Uterus (tissue), 4 donors: Measurements from ENCODE around the gene PLAAT5. TPM values are rescaled to one million over a fixed set of nuclear protein-coding genes. Genes with fewer than 3 reads are reported as not detected.

Experiments used
- DNase-seq, 2 donors: peaks; one replicate each; pipeline ENCODE4 v3.0.0-alpha.2; 2019 to 2020
- H3K27ac ChIP-seq, 2 donors: fragments of 200-600 bp; sonication (generic); 1 replicate in 1 of 2; 2 replicates in 1 of 2; pipeline ENCODE4 v1.5.1; 2016 to 2018
- H3K27me3 ChIP-seq, 2 donors: fragments of 200-600 bp; sonication (generic); one replicate each; pipeline ENCODE4 v1.5.1; 2018 to 2019; ENCODE audit warnings: control low read depth in 1 of 2
- H3K36me3 ChIP-seq, 2 donors: fragments of 200-600 bp; sonication (generic); one replicate each; pipeline ENCODE4 v1.5.1; 2019; ENCODE audit warnings: control low read depth in 1 of 2
- H3K4me1 ChIP-seq, 2 donors: fragments of 200-600 bp; sonication (generic); one replicate each; pipeline ENCODE4 v1.5.1; 2018 to 2019; ENCODE audit warnings: control low read depth in 1 of 2
- H3K4me3 ChIP-seq, 2 donors: fragments of 200-600 bp; sonication (generic); 1 replicate in 1 of 2; 2 replicates in 1 of 2; pipeline ENCODE4 v1.5.1; 2018 to 2019; ENCODE audit warnings: mild to moderate bottlenecking in 1 of 2
- H3K9me3 ChIP-seq, 2 donors: fragments of 200-600 bp; sonication (generic); one replicate each; pipeline ENCODE4 v1.5.1; 2019; ENCODE audit warnings: control low read depth in 1 of 2
- CTCF ChIP-seq, 4 experiments: fragments of 200-600 bp in 2 of 4; fragments of 450-650 bp in 2 of 4; sonication (generic) in 2 of 4; IDR thresholded peaks; one replicate each; pipeline ENCODE4 v1.5.1; 2016 to 2019; ENCODE audit warnings: antibody characterized with exemption in 4 of 4, mild to moderate bottlenecking in 2 of 4, moderate library complexity in 1 of 4
- POLR2A ChIP-seq, 2 donors: fragments of 450-650 bp; IDR thresholded peaks; one replicate each; pipeline ENCODE4 v1.6.1; 2016; ENCODE audit warnings: antibody characterized with exemption in 2 of 2, mild to moderate bottlenecking in 1 of 2, moderate library complexity in 1 of 2
- intact Hi-C: fragments of 100-400 bp; cut with DNase I; formaldehyde crosslinking; loops from one replicate; pipeline ENCODE4 v1.15.1; 2023; ENCODE audit warnings: low total_unique reads
- total RNA-seq, 4 donors: library from RNA; depleted of rRNA in 3 of 4; stranded (reverse); fragments of >200 nt in 3 of 4; gene quantifications; one replicate each; pipeline versions ENCODE4 v1.1.0 to v1.2.4, GENCODE V29; 2014 to 2023
- donor health status: DM: yes; HTN: yes; CAD: no.

Gene PLAAT5
- total RNA-seq, 4 donors from 2014 or later, result 0.29 to 4.2 (median 3.7) TPM; not detected in 1

- no peaks in the 10 kb centered on the region for H3K27me3 ChIP-seq
- no peaks in the 10 kb centered on the region for H3K36me3 ChIP-seq
- intact Hi-C loops, result no loop called here
- no peaks in the 10 kb centered on the region for H3K4me1 ChIP-seq
- H3K9me3 ChIP-seq, result peaks cover 0 to 3% of the 10 kb centered on the region in 2 donors
- H3K4me3 ChIP-seq, result no peak overlapping the region
- no peak for TF ChIP-seq CTCF (IDR thresholded peaks at IDR 0.05)
- TF ChIP-seq POLR2A (IDR thresholded peaks at IDR 0.05), result no peak
- no peak overlapping the region for H3K27ac ChIP-seq
- DNase-seq, result no peak
These were observed 29.7 kb upstream of the PLAAT5 start for GRCh38 chr11:63520606-63521170.

GRCh38 chr11:63518548-63518947 lies 27.6 kb upstream of the PLAAT5 start:
- no peak overlapping the region for H3K27ac ChIP-seq
- intact Hi-C loops, result no loop called here
- H3K36me3 ChIP-seq, result no peaks in the 10 kb centered on the region
- no peak for DNase-seq
- H3K27me3 ChIP-seq, result no peaks in the 10 kb centered on the region
- no peaks in the 10 kb centered on the region for H3K4me1 ChIP-seq
- TF ChIP-seq CTCF (IDR thresholded peaks at IDR 0.05) (no peak), POLR2A (IDR thresholded peaks at IDR 0.05) (no peak)
- peaks cover 0 to 3% of the 10 kb centered on the region in 2 donors for H3K9me3 ChIP-seq
- H3K4me3 ChIP-seq, result no peak overlapping the region

- no peaks in the 10 kb centered on the region for H3K27me3 ChIP-seq
- H3K9me3 ChIP-seq, result no peaks in the 10 kb centered on the region
- H3K4me1 ChIP-seq, result no peaks in the 10 kb centered on the region
- H3K36me3 ChIP-seq, result no peaks in the 10 kb centered on the region
- DNase-seq, result no peak
- no peak overlapping the region for H3K4me3 ChIP-seq
- intact Hi-C loops, result no loop called here
- no peak overlapping the region for H3K27ac ChIP-seq
- TF ChIP-seq POLR2A (IDR thresholded peaks at IDR 0.05) (no peak), CTCF (IDR thresholded peaks at IDR 0.05) (no peak)
These were observed 26.2 kb upstream of the PLAAT5 start for GRCh38 chr11:63517156-63517555.

GRCh38 chr11:63516109-63516508 lies 25.1 kb upstream of the PLAAT5 start:
- TF ChIP-seq CTCF (IDR thresholded peaks at IDR 0.05) (no peak), POLR2A (IDR thresholded peaks at IDR 0.05) (no peak)
- no peaks in the 10 kb centered on the region for H3K36me3 ChIP-seq
- DNase-seq, result no peak
- no peak overlapping the region for H3K4me3 ChIP-seq
- no peaks in the 10 kb centered on the region for H3K27me3 ChIP-seq
- H3K9me3 ChIP-seq, result no peaks in the 10 kb centered on the region
- no peak overlapping the region for H3K27ac ChIP-seq
- intact Hi-C loops, result no loop called here
- H3K4me1 ChIP-seq, result no peaks in the 10 kb centered on the region

- Histone ChIP-seq H3K27me3 (no peaks in the 10 kb centered on the region), H3K27ac (no peak overlapping the region), H3K4me1 (no peaks in the 10 kb centered on the region), H3K36me3 (no peaks in the 10 kb centered on the region), H3K9me3 (no peaks in the 10 kb centered on the region), H3K4me3 (no peak overlapping the region)
- no peak for TF ChIP-seq CTCF (IDR thresholded peaks at IDR 0.05)
- TF ChIP-seq POLR2A (IDR thresholded peaks at IDR 0.05), result no peak
- DNase-seq, result no peak
- intact Hi-C loops, result no loop called here
These were observed 21.8 kb upstream of the PLAAT5 start for GRCh38 chr11:63512816-63513215.
